ENCODE results near the gene FBXW5.

GRCh38 chr9:136961279-136962065, 16.9 kb upstream of the FBXW5 start:
- no peak for TF ChIP-seq CTCF (IDR thresholded peaks at IDR 0.05)
- TF ChIP-seq POLR2A (IDR thresholded peaks at IDR 0.05), result no peak
